Erythroblast (primary cell): Measurements from ENCODE around the gene NDUFC2.

Experiments
- GATA1 ChIP-seq: IDR thresholded peaks from 2 replicates; pipeline ENCODE4 v1.6.1; 2011; ENCODE audit warnings: low read depth, mild to moderate bottlenecking, control low read depth, low read length, moderate library complexity
- POLR2A ChIP-seq: IDR thresholded peaks from 2 replicates; pipeline ENCODE4 v1.6.1; 2011; ENCODE audit warnings: mild to moderate bottlenecking, low read length

DNA sequence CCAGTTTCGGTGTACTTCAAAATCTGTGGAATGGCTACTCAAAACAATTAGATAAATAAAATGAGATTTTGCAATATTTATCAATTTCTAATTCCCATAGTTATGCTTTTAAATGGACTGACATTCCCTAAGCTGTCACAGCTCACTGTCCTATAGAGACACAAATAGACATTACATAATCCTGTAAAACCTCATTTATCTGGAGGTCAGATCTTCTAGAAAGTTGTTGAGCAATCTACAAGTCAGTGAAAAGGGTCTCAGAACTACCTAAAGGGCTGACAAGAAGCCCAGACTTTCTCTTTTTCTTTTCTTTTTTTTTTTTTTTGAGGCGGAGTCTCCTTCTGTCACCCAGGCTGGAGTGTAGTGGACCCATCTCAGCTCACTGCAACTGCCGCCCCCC lies 47.7 kb upstream of the NDUFC2 start:
- TF ChIP-seq POLR2A, result no peak
- no peak for TF ChIP-seq GATA1
